GM12874 (cell line): ENCODE measurements around the gene GALNT18.

Source experiments
- TF ChIP-seq, protein P1 (sequence below): IDR thresholded peaks from 2 replicates; pipeline ENCODE4 v1.5.1; 2011; ENCODE audit warnings: low read depth, mild to moderate bottlenecking, control low read depth, low read length, moderate library complexity; ENCODE audit not compliant: insufficient read depth

Gene GALNT18

DNA sequence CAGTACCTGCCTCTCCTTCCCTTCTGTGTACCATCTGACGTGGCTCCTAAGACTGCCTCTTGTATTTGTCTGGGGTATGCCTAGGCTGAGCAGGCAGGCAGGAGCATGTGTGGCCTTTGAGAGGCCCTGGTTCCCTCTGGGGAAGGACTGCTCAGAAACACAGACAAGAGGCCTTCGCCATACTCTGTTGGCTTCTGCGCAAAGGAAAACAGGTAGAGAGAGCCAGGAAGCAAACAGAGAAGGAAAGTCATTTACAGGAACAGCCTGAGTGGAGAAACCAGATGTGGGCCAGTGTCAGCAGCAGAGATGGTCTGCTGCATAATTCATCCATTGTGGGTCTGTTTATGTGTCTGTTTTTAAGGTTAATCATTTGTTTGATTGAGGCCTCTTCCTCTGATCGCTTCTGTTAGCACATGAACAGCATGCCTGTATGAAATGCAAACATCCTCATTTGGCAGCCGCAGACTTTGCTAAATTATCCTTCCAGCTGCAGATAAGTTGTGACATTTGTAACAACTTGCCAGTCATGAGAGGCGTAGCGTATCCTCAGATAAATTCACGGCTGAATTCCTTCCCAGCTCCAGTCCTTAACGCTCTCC is 119.4 kb downstream of the GALNT18 start:
- TF ChIP-seq, protein P1, sequence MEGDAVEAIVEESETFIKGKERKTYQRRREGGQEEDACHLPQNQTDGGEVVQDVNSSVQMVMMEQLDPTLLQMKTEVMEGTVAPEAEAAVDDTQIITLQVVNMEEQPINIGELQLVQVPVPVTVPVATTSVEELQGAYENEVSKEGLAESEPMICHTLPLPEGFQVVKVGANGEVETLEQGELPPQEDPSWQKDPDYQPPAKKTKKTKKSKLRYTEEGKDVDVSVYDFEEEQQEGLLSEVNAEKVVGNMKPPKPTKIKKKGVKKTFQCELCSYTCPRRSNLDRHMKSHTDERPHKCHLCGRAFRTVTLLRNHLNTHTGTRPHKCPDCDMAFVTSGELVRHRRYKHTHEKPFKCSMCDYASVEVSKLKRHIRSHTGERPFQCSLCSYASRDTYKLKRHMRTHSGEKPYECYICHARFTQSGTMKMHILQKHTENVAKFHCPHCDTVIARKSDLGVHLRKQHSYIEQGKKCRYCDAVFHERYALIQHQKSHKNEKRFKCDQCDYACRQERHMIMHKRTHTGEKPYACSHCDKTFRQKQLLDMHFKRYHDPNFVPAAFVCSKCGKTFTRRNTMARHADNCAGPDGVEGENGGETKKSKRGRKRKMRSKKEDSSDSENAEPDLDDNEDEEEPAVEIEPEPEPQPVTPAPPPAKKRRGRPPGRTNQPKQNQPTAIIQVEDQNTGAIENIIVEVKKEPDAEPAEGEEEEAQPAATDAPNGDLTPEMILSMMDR: no peak

DNA sequence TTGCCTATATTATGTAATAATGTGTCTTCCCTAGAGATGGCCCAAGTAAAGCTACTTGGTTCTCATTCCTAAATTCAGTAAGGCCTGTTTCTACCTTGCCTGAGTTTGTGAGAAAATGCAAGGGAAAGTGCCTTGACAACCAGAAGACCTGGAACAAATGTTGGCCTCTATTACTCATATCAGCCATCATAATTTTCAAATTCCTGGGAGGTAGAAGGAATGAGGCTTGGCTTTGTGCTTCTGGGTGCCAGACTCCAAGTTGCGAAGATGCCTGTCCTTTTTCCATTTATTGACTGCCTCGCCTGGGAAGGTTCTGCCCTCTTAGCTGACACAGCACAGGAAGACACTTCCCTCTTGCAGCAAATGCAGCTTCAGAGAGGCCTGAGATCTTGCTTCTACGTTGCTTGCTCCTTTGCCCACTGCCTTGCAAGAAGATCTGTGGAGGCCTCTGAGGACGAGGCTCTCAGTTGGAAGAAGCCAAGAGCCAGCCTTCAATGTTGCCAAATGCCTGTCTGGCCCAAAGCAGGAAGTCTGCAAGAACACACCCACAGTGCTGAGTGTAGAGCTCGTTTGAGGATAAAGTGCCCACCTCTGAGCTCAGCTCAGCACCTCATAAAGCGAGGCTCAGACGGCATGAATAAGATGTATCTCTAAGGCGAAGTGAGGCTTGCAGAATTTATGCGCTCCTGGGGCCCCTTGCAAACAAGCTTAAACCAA is 120.1 kb downstream of the GALNT18 start:
- TF ChIP-seq, protein P1: no peak

GRCh38 chr11:11500744-11501487 is 120.9 kb downstream of the GALNT18 start:
- TF ChIP-seq, protein P1: no peak

- TF ChIP-seq, protein P1: no peak
These were observed 122.5 kb downstream of the GALNT18 start for GRCh38 chr11:11499300-11499699.

DNA sequence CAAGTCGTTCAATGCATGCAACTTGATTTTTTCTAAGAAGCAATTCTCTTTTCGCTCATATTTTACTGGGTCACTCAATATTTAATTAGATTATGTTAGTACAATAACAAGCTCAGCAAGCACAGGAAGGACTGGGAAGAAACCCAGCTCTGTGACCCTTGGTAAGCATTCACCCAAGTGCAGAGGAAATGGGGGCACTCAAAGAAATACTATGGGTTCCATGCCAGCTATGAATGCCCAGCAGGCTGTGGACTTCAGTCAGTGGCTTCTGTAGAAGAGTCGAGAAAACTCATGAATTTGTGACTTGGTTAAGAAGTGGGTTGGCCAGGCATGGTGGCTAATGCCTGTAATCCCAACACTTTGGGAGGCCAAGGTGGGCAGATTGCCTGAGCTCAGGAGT is 123.6 kb downstream of the GALNT18 start:
- TF ChIP-seq, protein P1: no peak

DNA sequence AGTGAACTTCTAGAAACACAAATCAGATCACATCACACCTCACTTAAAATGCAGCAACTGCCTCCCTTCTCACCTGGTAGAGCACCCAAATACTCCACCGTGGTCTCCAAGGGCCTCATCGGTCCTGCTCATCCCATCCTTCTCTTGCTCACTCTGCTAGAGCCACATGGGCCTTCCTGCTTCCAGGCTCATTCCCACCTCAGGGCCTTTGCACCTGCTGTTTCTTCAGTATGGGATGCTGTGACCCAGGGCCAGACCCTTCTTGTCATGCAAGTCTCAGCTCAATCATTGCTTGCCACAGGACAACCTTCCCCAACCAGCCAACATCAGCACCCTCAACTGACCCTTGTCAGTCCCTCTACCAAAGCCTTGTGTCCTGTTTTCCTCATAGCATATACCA is 124.9 kb downstream of the GALNT18 start:
- TF ChIP-seq, protein P1: no peak

- TF ChIP-seq, protein P1: no peak
These were observed 127.5 kb downstream of the GALNT18 start for GRCh38 chr11:11494348-11494747.
